DMS153 treated with DMSO at 0.1 percent for 48 hours (cell line): ENCODE data around the gene SGSM2.
"Not testable (repeated sequence)": the region's sequence is repeated elsewhere in the genome, so short reads cannot be mapped to it uniquely, and the experiment has no call there.

Experiments
- DNase-seq: peaks from one replicate; lab custom pipeline; 2025; ENCODE audit not compliant: unreplicated experiment; lab: John Stamatoyannopoulos, UW

Gene SGSM2, protein sequence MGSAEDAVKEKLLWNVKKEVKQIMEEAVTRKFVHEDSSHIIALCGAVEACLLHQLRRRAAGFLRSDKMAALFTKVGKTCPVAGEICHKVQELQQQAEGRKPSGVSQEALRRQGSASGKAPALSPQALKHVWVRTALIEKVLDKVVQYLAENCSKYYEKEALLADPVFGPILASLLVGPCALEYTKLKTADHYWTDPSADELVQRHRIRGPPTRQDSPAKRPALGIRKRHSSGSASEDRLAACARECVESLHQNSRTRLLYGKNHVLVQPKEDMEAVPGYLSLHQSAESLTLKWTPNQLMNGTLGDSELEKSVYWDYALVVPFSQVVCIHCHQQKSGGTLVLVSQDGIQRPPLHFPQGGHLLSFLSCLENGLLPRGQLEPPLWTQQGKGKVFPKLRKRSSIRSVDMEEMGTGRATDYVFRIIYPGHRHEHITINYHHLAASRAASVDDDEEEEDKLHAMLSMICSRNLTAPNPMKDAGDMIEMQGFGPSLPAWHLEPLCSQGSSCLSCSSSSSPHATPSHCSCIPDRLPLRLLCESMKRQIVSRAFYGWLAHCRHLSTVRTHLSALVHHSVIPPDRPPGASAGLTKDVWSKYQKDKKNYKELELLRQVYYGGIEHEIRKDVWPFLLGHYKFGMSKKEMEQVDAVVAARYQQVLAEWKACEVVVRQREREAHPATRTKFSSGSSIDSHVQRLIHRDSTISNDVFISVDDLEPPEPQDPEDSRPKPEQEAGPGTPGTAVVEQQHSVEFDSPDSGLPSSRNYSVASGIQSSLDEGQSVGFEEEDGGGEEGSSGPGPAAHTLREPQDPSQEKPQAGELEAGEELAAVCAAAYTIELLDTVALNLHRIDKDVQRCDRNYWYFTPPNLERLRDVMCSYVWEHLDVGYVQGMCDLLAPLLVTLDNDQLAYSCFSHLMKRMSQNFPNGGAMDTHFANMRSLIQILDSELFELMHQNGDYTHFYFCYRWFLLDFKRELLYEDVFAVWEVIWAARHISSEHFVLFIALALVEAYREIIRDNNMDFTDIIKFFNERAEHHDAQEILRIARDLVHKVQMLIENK

DNA sequence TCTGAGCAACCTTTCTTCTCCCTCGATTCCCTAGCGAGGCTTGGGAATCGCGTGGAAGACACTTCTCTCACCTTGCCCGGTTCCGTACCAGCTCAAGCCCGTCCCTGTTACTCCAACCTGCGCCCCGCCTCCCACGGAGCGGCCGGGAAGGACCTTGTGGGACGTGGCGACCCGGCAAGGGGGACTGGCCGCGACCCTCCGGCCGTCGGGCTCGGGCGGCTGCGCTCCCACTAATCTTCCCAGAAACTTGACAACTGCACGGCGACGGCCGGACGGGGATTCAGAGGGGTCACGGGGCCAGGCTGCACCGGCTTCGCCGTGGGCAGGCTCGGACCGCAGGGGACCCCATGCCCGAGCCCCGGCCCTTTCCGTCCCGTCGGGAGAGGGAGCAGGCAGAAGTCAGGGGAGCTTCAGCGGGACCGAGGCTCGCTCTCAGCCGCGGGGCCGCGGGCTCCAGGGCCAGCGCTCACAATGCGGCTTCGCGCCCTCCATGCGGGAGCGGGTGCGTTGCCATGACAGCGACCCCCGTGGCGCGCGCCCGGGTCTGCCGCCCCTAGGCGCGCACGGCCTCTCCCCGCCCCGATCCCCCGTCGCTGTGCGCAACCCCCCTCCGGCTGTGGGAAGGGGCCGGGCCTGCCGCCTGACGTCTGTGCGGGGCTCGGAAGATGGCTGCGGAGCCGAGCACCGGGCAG lies at the start of gene SGSM2:
Gene SGSM2, plus strand, starts transcription at position 650 of the 692 bp plus-strand sequence. CDS start 188 bp downstream, outside the sequence.
- DNase-seq = no peak

DNA sequence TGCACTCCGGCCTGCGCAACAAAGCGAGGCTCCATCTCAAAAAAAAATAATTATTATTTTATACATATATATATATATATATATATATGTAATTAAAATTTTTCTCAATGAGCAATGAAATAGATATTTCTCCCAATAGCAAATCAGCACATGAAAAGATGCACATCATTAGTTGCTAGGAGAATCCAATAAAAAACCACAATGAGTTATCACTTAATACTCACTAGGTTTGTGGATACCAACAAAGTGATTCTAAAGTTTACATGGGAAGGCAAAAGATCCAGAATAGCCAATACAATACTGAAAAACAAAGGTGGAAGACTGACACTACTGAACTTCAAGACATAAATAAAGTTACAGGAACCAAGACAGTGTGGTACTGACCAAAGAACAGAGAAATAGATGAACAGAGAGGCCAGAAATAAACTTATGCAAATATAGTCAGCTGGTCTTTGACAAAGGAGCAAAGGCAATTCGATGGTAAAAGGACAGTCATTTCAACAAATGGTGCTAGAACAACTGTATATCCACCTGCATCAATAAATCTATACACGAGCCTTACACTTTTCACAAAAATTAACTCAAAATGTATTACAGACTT lies 47.3 kb upstream of the SGSM2 start:
- DNase-seq = no peak

DNA sequence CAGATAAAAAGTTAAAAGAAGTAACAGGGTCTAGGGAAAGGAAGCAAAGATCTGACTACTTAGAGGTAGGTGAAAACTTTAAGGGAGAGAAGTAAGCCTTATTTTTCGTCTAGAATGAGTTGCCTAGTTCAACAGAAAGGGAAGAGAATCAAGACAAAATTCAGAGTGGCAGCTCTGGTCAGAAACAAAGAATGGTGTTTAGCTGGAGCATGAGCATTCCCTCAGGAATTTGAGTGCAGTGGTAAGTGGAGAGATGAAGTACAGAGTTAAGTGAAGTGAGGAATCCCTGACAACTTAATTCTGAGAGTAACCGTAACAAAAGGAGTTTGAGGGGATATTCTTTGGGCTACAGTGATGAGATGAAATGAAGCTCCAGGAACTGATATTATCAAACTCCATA lies 45.2 kb upstream of the SGSM2 start:
- no peak for DNase-seq

DNA sequence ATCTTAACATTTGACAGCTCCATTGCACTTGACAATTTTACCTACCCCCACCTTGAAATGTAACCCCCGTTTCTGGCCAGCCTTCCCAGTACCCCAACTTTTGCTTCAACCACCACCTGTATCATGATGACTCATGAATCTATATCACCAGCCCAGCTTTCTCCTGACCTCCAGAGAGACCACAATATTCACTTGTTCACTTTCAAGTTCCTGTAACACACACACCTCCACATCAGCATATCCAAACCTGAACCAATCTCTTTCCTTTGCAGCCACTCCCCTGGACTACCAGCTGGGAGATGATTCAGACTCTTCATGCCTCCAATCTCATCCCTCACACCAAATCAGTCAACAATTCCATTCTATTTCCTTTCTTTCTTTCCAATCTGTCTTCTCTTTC lies 41.7 kb upstream of the SGSM2 start:
- no peak for DNase-seq

DNA sequence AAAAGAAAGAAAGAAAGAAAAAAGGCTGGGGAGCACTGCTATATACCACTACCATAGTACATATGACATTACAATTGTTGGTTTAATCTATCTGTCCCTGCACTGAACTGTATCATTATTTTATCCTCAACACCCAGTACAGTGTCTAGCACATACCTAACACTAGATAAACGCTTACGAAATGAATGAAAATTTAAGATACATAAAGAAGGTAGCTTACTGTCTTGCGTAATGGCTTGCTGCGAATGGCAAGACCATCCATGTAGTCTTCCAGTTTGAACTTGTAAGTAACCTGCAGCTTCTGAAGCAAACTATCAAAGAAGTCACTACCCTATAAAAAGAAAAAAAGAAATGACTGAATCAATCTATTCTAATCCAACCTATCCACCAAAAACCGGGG lies 40.3 kb upstream of the SGSM2 start:
- DNase-seq = no peak

DNA sequence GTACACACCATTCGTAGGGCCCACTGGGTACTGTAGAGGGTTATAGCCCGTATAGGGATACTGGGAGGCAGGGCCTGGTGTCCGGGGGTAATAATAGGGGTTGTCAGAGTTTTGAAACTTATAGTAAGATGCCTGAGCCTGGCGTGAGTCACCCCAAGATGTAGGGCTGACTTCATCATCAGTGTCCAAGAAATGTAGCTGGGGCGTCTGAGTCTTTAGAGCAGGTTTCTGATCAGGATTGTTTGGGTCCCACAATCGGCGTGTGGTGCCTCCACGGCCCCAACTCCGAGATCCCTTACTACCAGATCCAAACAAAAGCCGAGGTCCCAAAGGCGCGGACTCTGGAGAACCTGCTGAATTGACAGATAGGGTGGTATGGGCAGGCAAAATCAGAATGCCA lies 38.2 kb upstream of the SGSM2 start:
- DNase-seq = no peak

DNA sequence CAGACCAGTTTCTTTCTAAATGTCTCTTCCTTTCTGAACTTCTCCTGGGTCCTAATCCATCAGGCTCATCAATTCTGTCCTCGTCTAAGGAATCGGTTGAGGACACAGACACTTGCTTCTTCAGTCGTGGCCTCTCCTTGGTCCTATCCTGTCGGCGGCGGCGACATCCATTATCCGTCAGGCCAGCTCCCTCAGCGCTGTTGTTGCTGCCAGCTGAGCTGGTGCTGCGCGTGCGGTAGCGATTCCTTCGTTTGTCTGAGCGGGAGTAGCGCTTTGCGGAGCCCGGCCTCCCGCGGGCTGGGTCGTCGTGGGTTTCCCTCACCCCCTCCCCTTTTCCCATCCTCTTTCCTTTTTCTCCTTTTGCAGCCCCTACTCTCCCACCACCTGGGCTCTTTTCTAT lies 37.5 kb upstream of the SGSM2 start:
- no peak for DNase-seq

DNA sequence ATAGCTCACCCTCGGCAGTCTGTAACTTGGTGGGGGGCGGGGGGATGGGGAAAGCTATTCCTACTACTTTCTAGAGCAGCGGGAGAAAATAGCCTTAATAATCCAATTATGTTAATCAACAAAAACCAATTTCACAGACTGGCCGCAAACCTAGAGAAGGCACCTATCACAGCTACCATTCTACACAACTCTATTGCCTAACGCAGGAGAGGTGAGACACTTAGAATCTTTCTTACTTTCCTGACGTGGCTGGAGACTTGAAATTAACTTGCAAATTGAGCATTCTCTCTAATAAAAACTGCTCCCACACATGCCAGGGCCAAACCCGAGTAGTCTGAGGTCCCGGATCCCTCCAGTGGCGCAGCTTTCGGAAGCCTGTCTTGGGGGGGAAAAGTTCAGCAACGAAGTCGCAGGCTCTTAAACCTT lies 34.5 kb upstream of the SGSM2 start:
- DNase-seq = no peak

DNA sequence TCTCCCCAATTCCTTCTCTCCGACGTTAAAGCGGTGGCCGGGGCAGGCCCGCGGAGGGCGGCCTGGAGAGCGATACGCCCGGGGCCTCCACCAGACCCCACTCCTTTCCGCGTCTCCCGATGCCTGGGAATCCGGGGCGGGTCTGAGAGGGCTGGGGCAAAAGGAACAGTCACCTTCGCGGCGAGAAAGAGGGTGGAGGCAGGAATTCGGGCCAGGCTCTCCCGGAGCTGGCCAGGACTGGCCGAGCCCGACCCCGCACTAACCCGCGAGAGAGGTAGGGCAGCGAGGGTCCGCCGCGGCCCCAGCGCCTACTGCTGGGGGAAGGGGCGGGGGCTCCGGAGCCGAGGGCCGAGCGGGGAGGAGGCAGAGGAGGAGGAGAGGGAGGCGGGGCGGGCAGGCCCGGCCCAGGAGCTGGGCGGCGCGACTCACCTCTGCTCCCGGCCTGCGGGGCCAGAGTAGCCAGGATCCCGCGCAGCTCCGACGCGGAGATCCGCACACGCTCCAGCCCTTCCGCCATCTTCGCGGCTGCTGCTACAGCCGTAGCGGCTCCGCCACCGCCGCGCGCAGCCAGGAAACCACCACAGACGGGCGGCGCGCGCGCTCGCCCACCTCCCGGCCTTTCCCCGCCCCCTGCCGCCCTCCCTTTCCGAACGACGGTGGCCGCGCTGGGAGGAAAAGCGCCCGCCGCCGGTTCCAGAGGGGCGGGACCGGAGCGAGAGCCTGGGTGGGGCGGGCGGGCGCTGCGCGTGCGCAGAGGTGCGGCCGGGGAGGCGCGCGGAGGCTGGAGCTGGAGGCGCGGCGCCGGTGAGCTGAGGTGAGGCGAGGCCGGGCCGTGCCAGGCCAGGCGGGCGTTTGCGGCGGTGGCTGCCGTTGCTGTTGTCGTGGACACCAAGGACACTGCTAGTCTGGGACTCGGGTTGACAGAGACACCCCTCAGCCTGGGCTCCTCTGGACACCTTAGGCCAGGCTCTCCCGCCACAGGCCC lies 33.8 kb upstream of the SGSM2 start, which contains the start of the genes SMG6 and SRR:
Gene SMG6, minus strand, starts transcription at position 582 of the 985 bp plus-strand sequence. Its CDS starts 65 bp downstream, at position 517.
Gene SRR, plus strand, starts transcription at position 747 of the 985 bp plus-strand sequence. CDS start 11,611 bp downstream, outside the sequence.
- DNase-seq = no peak

DNA sequence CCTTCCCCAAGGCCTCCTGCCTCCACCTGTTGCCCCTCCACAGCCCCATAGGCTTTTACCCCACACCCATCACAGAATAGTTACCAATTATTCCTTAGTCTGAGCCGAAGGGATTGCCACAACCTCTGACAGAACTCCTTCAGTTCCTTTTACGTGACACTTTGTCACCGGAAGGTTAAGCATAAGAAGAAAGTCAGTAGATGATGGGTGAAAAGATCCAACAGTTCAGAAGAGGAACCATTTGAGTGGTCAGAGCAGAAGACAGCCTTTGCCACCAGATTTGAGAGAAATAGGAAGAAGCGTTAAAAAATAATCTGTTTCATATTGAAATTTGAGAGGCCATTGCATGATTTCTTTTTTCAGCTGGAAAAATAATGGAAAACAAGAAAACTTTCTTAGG lies 32.4 kb upstream of the SGSM2 start:
- no peak for DNase-seq

DNA sequence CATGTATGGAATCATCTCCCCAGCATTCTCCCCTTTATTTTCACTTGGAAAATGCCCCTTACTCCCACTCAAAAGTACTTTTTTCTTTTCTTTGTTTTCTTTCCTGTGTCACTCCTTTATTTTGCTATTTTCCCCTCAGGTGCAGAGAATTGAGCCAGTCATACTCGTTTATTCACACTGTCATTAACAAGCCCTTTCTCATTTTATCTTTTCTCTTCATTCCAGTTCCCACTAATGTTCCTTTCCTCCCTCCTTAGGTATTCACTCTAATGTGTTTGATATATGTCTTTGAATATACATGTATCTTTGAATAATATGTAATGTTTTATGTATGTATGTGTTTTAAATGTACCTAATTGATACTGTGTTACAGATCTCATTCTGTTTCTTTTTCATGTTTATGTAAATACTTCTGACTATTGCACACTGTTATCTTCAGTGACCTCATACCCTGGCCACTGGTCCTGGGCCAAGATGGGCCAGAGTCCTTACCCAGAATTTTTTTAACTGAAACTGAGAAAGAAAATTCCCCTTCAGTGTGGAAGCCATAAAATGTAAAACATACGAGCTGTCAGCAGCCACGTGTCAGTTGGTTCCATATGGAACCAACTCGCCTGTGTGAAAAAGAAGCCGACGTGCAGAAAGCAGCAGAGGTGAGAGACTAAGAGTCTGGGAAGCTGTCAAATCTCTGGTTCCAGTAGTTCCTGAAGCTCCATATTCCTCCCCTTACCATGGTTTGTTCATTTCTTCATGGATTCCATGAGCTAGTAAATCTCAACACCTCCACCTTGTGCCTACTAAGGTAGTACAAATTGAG lies 27.8 kb upstream of the SGSM2 start:
- DNase-seq = no peak

DNA sequence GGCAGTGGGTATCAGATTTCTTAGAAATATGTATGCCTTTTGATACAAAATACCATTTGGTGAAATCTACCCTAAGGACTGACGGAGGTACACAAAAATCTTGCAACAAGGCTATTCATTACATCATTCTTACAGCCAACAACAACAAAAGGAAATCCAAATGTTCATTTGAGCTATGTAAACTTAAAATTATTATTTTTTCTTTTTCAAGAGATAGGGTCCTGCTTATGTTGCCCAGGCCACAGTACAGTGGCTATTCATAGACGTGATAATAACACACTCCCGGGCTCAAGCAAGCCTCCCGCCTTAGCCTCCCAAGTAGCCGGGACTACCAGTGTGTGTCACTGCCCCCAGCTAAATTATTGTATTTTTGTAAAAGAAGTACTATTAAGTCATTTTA lies 24.6 kb upstream of the SGSM2 start:
- no peak for DNase-seq

DNA sequence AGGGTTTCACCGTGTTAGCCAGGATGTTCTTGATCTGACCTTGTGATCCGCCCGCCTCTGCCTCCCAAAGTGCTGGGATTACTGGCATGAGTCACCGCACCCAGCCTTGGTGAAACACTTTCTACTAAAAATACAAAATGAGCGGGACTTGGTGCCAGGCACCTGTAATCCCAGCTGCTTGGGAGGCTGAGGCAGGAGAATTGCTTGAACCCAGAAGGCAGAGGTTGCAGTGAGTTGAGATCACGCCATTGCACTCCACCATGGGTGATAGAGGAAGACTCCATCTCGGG lies 20.4 kb upstream of the SGSM2 start:
- DNase-seq = not testable (repeated sequence)

DNA sequence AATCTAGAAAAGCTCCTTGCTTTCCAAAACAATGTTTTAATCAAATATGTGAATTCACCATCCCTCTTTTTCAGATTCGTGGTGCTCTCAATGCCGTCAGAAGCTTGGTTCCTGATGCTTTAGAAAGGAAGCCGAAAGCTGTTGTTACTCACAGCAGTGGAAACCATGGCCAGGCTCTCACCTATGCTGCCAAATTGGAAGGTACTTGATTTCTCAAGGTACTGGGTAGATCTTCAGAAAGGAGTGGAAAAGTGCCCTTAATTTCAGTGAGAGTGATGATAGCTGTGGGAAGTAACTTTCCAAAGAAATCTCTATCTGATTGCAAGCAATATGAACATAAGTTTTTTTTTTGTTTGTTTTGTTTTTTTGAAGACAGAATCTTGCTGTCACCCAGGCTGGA lies 19.5 kb upstream of the SGSM2 start:
- no peak for DNase-seq

DNA sequence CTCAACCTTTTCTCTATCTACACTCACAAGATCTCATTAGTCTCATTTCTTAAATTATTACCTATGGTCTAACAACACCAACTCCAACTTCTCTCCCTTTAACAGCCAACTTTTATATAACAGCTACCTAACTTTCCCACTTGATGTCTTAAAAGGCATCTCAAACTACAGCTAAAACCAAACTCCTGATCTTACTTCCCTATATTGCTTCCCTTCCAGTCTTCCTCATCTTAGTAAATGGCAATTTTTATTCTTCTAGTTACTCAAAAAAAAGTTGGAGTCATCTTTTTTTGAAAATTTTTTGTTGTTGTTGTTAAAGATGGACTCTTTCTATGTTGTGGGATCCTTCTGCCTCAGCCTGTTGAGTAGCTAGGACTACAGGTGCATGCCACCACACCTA lies 18.2 kb upstream of the SGSM2 start:
- no peak for DNase-seq

DNA sequence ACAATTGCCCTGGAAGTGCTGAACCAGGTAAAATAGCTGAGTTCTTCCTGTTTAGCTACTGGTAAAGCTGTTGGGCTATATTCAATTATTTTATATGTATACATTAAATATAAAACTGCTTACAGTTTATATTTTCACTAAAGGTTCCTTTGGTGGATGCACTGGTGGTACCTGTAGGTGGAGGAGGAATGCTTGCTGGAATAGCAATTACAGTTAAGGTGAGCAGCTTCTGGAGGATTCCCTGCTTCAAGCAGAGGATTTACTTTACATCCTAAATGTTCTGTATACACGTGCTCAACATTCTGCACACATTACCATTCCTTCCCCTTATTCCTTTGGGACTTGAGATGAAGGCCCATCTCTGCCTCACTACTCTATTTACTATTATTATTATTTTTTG lies 15.9 kb upstream of the SGSM2 start:
- DNase-seq = no peak

DNA sequence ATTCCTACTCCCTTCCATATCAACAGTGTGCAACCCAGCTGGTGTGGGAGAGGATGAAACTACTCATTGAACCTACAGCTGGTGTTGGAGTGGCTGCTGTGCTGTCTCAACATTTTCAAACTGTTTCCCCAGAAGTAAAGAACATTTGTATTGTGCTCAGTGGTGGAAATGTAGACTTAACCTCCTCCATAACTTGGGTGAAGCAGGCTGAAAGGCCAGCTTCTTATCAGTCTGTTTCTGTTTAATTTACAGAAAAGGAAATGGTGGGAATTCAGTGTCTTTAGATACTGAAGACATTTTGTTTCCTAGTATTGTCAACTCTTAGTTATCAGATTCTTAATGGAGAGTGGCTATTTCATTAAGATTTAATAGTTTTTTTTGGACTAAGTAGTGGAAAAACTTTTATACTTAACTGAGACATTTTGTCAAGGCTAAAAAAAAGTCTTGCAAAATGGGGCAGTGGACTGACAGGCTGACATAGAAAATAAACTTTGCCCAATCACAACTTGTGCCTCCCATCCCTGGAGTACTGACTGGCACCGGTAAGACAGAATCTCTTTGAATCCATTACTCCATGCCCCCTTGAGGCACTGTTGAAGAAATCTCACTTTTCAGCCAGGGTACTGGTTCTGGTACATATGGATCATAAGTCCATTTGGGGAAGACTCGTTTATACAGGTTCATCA lies 13.5 kb upstream of the SGSM2 start:
- no peak for DNase-seq

DNA sequence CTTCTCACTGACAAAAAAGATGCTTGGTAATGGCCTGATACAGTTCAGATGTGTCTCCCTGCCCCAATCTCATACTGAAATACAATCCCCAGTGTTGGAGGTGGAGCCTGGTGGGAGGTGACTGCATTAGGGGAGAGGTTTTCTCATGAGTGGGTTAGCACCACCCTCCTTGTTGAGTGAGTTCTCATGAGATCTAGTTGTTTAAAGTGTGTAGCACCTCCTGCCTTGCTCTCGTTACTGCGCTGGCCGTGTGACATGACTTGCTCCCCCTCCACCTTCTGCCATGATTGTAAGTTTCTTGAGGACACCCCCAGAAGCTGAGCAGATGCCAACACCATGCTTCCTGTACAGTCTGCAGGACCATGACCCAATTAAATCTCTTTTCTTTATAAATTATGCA lies 6.0 kb upstream of the SGSM2 start:
- no peak for DNase-seq
